ENCODE measurements around the gene TCN1. TPM values are rescaled to one million over a fixed set of nuclear protein-coding genes. Genes with fewer than 3 reads are reported as not detected.
"Not testable (repeated sequence)": the region's sequence is repeated elsewhere in the genome, so short reads cannot be mapped to it uniquely, and the experiment has no call there.

TCN1 gene
- polyA plus RNA-seq, 4 donors: 0.50 TPM; not detected in 3

GRCh38 chr11:59857439-59858434 lies 8.6 kb downstream of the TCN1 start:
- no peak for DNase-seq (ENCODE audit: low read depth in 4 of 4, low spot score in 3 of 4)

- no peak for DNase-seq (ENCODE audit: low read depth in 4 of 4, low spot score in 3 of 4)
These were observed 11.4 kb downstream of the TCN1 start for GRCh38 chr11:59854871-59855270.

- not testable (repeated sequence) for DNase-seq (ENCODE audit: low read depth in 4 of 4, low spot score in 3 of 4)
These were observed 14.9 kb downstream of the TCN1 start for GRCh38 chr11:59851416-59851815.

- DNase-seq (ENCODE audit: low read depth in 4 of 4, low spot score in 3 of 4): not testable (repeated sequence)
These were observed 16.7 kb downstream of the TCN1 start for GRCh38 chr11:59849551-59849950.

- no peak for DNase-seq (ENCODE audit: low read depth in 4 of 4, low spot score in 3 of 4)
These were observed 17.2 kb downstream of the TCN1 start for GRCh38 chr11:59849129-59849528.

DNA sequence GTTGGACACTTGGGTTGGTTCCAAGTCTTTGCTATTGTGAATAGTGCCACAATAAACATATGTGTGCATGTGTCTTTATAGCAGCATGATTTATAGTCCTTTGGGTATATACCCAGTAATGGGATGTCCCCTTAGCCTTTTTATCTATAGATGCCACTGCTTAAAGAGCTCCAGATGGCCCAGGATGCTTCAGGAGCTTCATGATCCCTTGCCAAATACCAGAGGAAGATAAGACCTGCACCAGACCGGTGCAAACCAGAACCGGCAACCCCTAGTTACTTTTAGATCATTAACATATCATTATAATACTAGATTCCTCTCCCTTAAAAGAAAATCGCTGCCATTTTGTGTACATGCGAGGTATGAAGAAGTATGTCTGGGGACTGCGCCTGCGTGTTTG lies 17.8 kb downstream of the TCN1 start:
- DNase-seq (ENCODE audit: low read depth in 4 of 4, low spot score in 3 of 4): not testable (repeated sequence)

- no peak for DNase-seq (ENCODE audit: low read depth in 4 of 4, low spot score in 3 of 4)
These were observed 18.7 kb downstream of the TCN1 start for GRCh38 chr11:59847626-59848025.

- no peak for DNase-seq (ENCODE audit: low read depth in 4 of 4, low spot score in 3 of 4)
These were observed 19.7 kb downstream of the TCN1 start for GRCh38 chr11:59846556-59846955.

- no peak for DNase-seq (ENCODE audit: low read depth in 4 of 4, low spot score in 3 of 4)
These were observed 20.9 kb downstream of the TCN1 start, which contains the start of gene CBLIF for GRCh38 chr11:59845399-59845798. Gene CBLIF (minus strand): TSS chr11:59845499. CDS start chr11:59845453, 46 bp downstream.

GRCh38 chr11:59842316-59842715 lies 24.0 kb downstream of the TCN1 start:
- DNase-seq (ENCODE audit: low read depth in 4 of 4, low spot score in 3 of 4): no peak

GRCh38 chr11:59841514-59841913 lies 24.8 kb downstream of the TCN1 start:
- no peak for DNase-seq (ENCODE audit: low read depth in 4 of 4, low spot score in 3 of 4)

DNA sequence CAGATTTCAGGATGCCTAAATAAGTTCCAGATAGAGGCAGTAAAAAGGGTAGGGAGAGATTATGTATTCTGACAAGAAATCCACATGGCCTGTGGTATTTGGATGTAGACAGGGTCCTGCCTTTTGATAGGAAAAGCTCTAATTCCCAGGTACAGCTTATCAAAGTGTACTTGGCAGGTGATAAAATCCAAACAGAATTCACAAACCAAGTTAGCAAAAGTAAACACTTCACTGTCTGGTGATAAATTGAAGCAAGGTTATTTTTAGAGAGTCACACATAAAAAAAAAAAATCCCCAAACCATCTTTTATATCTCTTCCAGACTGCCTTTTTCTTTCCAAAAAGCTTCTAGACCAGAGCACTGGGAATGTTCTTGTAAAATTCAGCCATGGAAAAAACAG lies 26.7 kb downstream of the TCN1 start:
- DNase-seq (ENCODE audit: low read depth in 4 of 4, low spot score in 3 of 4): no peak

GRCh38 chr11:59833602-59834001 lies 32.7 kb downstream of the TCN1 start:
- DNase-seq (ENCODE audit: low read depth in 4 of 4, low spot score in 3 of 4): no peak

GRCh38 chr11:59829358-59829757 lies 36.9 kb downstream of the TCN1 start:
- DNase-seq (ENCODE audit: low read depth in 4 of 4, low spot score in 3 of 4): no peak

DNA sequence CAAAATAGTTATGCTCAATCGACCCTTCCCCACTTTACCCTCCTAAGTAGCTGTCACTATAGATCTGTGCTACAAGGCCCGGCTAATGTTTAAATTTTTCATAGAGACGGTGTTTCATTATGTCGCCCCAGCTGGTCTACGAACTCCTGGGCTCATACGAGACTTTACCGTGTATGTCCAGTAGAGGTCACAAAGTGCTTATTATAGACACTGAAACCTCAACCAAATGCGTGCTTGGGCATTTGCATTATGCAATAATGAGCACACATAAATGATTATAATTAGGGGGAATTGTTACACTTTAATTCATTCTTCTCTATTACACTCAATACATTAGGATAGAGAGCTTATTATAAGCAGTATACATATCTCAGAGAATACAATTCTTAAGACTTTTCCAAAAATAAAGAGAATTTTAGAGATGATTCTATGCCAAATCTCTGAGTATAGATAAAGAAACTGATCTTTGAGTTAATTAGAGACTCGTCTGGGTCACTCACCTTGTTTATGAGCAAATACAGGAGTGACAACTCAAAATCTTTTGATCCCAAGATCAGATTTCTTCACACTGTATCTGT lies 43.2 kb downstream of the TCN1 start:
- no peak for DNase-seq (ENCODE audit: low read depth in 4 of 4, low spot score in 3 of 4)

GRCh38 chr11:59818572-59818971 lies 47.7 kb downstream of the TCN1 start:
- no peak for DNase-seq (ENCODE audit: low read depth in 4 of 4, low spot score in 3 of 4)

DNA sequence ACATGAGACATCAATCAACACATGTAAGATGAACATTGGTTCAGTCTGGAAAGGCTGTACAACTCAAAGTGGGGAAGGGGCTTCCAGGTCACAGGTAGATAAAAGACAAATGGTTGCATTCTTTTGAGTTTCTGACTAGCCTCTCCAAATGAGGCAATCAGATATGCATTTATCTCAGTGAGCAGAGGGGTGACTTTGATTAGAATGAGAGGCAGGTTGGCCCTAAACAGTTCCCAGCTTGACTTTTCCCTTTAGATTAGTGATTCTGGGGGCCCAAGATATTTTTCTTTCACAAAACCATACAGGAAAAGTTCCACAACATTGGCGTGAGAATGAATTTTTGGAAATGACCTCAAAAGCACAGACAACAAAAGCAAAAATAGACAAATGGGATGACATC lies 49.9 kb downstream of the TCN1 start:
- not testable (repeated sequence) for DNase-seq (ENCODE audit: low read depth in 4 of 4, low spot score in 3 of 4)

GRCh38 chr11:59815754-59816153 lies 50.5 kb downstream of the TCN1 start:
- DNase-seq (ENCODE audit: low read depth in 4 of 4, low spot score in 3 of 4): no peak

- no peak for DNase-seq (ENCODE audit: low read depth in 4 of 4, low spot score in 3 of 4)
These were observed 52.3 kb downstream of the TCN1 start for GRCh38 chr11:59814021-59814420.

DNA sequence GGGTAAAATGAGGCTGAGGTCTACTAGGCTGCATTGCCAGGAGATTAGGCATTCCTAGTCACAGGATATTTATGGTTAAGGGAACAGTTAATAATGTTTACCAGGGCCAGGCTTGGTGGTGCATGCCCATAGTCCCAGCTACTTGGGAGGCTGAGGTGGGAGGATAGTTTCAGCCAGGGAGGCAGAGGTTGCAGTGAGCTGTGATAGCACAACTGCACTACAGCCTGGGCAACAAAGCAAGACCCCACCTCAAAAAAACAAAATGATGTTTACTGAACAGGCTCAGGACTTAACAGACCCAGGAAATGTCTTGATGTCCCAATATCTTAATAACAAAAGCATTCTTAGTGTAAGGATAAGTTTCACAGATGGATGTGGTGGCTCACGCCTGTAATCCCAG lies 52.9 kb downstream of the TCN1 start:
- DNase-seq (ENCODE audit: low read depth in 4 of 4, low spot score in 3 of 4): no peak

DNA sequence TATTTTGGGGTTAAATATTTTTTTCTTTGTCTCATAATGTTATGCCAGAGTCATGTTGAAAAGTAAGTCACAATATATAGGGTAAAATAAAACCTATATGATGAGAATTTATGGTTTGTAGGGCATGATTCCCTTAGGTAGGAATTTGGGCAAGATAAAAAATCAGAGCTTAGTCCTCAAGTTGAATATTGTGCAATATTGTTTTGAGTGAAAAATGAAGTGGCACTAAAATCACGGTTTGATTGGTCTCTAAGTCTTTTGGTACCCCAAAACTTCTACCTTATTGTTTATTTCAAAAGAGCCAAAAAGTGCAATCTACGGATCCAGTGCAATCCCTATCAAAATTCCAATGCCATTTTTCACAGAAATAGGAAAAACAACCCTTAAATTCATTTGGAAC lies 54.1 kb downstream of the TCN1 start:
- DNase-seq (ENCODE audit: low read depth in 4 of 4, low spot score in 3 of 4): no peak

GRCh38 chr11:59810911-59811259 lies 55.4 kb downstream of the TCN1 start:
- no peak for DNase-seq (ENCODE audit: low read depth in 4 of 4, low spot score in 3 of 4)
